Glutamatergic neuron (in vitro differentiated cells): ENCODE measurements around the gene GNAS-AS1. TPM values are rescaled to one million over a fixed set of nuclear protein-coding genes. Genes with fewer than 3 reads are reported as not detected.

Experiments
- DNase-seq: peaks from one replicate; pipeline ENCODE4 v3.0.0; 2022
- H3K27ac Mint-ChIP-seq: one replicate; pipeline ENCODE4 v1.8.0; 2020; ENCODE audit warnings: mild to moderate bottlenecking, mixed read lengths, inconsistent platforms; ENCODE audit not compliant: unreplicated experiment
- H3K27me3 Mint-ChIP-seq: one replicate; pipeline ENCODE4 v1.8.0; 2020; ENCODE audit warnings: mild to moderate bottlenecking, moderate library complexity, mixed read lengths, inconsistent platforms; ENCODE audit not compliant: unreplicated experiment
- H3K36me3 Mint-ChIP-seq: one replicate; pipeline ENCODE4 v1.8.0; 2020; ENCODE audit warnings: mild to moderate bottlenecking, mixed read lengths, inconsistent platforms; ENCODE audit not compliant: unreplicated experiment
- H3K4me1 Mint-ChIP-seq: one replicate; pipeline ENCODE4 v1.8.0; 2020; ENCODE audit warnings: mild to moderate bottlenecking, low read depth, mixed read lengths, inconsistent platforms; ENCODE audit not compliant: unreplicated experiment
- H3K4me3 Mint-ChIP-seq: one replicate; pipeline ENCODE4 v1.8.0; 2020; ENCODE audit warnings: mild to moderate bottlenecking, mixed read lengths, inconsistent platforms; ENCODE audit not compliant: unreplicated experiment
- H3K9me3 Mint-ChIP-seq: one replicate; pipeline ENCODE4 v1.8.0; 2020; ENCODE audit warnings: mild to moderate bottlenecking, moderate library complexity, mixed read lengths, inconsistent platforms; ENCODE audit not compliant: unreplicated experiment
- total RNA-seq: library from RNA; stranded (reverse); fragmentation: NEBNext Ultra II Directional; extraction: Animal tissue kit (Norgen Biotek cat#: 25700); gene quantifications from one replicate; pipeline ENCODE4 v1.2.1, GENCODE V29; 2021; ENCODE audit not compliant: unreplicated experiment
- TF ChIP-seq, protein P1 (sequence below): fragments of 200-600 bp; sonication (generic); IDR thresholded peaks from one replicate; pipeline ENCODE4 v1.5.0; 2021; ENCODE audit not compliant: partially characterized antibody, unreplicated experiment

GNAS-AS1 gene
- total RNA-seq, 1 donor from 2014 or later = 11.7 TPM

DNA sequence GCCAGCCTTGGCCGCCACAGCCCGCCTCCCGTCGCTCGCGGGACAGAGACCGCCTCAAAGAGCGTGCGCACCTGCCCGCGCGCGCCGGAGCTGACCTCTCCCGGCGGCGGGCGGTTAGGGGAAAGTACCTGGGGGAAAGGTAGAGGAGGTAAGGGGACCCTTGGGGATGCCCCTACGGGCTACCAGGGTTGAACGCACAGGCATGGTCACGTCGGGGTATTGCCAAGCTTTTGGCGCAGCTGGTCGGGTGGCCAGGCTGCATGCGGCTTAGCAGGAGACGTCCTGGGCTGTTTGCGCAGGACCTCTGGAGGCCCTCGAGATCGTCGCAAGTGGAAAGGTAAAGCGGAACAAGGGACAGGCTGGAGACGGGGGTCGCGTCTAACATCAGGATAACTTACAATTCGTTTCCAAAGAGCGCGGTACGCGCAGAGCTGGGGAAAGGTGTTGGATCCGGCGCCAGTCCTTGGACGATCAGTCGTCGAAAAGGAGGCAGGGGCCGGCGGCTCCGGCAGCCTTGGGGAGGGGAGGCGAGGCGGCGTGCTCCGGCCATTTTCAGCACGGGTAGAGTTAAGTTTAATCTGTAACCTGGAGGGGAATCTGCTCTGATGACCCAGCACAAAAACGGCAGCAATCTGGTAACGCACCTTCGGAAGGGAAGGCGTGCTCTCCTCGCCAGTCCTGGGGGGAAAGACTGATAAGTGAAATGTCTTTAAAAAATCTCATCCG is 9.0 kb downstream of the GNAS-AS1 start:
- peaks cover 2% of the 10 kb centered on the region for H3K9me3 Mint-ChIP-seq
- H3K27me3 Mint-ChIP-seq = peaks cover 13% of the 10 kb centered on the region
- peaks cover 33% of the 10 kb centered on the region for H3K4me1 Mint-ChIP-seq
- no peak overlapping the region for H3K27ac Mint-ChIP-seq
- peaks cover 4% of the 10 kb centered on the region for H3K36me3 Mint-ChIP-seq
- no peak for DNase-seq
- peak overlapping the region; percentile 63 for H3K4me3 Mint-ChIP-seq
- TF ChIP-seq, protein P1, sequence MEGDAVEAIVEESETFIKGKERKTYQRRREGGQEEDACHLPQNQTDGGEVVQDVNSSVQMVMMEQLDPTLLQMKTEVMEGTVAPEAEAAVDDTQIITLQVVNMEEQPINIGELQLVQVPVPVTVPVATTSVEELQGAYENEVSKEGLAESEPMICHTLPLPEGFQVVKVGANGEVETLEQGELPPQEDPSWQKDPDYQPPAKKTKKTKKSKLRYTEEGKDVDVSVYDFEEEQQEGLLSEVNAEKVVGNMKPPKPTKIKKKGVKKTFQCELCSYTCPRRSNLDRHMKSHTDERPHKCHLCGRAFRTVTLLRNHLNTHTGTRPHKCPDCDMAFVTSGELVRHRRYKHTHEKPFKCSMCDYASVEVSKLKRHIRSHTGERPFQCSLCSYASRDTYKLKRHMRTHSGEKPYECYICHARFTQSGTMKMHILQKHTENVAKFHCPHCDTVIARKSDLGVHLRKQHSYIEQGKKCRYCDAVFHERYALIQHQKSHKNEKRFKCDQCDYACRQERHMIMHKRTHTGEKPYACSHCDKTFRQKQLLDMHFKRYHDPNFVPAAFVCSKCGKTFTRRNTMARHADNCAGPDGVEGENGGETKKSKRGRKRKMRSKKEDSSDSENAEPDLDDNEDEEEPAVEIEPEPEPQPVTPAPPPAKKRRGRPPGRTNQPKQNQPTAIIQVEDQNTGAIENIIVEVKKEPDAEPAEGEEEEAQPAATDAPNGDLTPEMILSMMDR = no peak

DNA sequence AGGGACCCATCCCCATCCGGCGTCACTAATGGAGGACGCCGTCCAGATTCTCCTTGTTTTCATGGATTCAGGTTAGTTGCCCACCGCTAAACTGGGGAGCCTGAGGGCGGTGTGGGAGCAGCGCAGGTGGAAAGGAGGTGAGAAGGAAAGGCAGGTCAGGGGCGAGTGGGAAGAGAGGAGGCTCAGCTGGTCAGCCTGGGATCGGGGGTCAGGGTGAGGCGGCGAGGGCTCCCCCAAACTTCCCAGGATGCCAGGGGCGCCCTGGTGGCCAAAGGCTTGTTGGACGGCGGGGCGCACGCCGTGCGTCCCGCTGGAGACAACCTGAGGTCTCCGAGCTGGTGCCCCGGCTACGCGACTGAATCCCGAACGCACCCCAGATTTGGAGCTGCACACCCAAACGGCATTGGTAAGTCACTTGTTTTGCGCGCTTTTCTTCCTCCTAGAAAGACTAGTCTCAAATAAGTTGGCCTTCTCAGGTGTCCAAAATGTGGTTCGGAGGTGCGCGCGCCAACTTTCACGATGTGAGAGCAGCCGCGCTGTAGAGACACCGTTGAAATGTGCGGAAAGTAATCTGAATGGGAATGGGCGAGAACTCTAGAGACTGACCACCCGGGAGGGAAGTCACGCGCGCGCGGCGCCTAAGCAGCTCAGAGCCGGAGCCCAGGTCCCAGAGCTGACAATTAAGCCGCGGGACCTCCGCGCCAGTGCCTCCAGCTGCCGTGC is 9.7 kb downstream of the GNAS-AS1 start:
- H3K36me3 Mint-ChIP-seq = peaks cover 4% of the 10 kb centered on the region
- peaks cover 15% of the 10 kb centered on the region for H3K27me3 Mint-ChIP-seq
- TF ChIP-seq, protein P1 = no peak
- H3K4me1 Mint-ChIP-seq = peaks cover 37% of the 10 kb centered on the region
- peak overlapping the region; percentile 82 for H3K4me3 Mint-ChIP-seq
- peaks cover 2% of the 10 kb centered on the region for H3K9me3 Mint-ChIP-seq
- no peak overlapping the region for H3K27ac Mint-ChIP-seq
- DNase-seq = no peak

DNA sequence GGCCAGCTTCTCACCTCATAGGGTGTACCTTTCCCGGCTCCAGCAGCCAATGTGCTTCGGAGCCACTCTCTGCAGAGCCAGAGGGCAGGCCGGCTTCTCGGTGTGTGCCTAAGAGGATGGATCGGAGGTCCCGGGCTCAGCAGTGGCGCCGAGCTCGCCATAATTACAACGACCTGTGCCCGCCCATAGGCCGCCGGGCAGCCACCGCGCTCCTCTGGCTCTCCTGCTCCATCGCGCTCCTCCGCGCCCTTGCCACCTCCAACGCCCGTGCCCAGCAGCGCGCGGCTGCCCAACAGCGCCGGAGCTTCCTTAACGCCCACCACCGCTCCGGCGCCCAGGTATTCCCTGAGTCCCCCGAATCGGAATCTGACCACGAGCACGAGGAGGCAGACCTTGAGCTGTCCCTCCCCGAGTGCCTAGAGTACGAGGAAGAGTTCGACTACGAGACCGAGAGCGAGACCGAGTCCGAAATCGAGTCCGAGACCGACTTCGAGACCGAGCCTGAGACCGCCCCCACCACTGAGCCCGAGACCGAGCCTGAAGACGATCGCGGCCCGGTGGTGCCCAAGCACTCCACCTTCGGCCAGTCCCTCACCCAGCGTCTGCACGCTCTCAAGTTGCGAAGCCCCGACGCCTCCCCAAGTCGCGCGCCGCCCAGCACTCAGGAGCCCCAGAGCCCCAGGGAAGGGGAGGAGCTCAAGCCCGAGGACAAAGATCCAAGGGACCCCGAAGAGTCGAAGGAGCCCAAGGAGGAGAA is 10.5 kb downstream of the GNAS-AS1 start:
- TF ChIP-seq, protein P1 = no peak
- H3K9me3 Mint-ChIP-seq = peaks cover 2% of the 10 kb centered on the region
- H3K27me3 Mint-ChIP-seq = peaks cover 16% of the 10 kb centered on the region
- H3K4me1 Mint-ChIP-seq = peaks cover 37% of the 10 kb centered on the region
- peaks cover 4% of the 10 kb centered on the region for H3K36me3 Mint-ChIP-seq
- no peak overlapping the region for H3K27ac Mint-ChIP-seq
- DNase-seq = peak; percentile 24
- H3K4me3 Mint-ChIP-seq = peak overlapping the region; percentile 82

DNA sequence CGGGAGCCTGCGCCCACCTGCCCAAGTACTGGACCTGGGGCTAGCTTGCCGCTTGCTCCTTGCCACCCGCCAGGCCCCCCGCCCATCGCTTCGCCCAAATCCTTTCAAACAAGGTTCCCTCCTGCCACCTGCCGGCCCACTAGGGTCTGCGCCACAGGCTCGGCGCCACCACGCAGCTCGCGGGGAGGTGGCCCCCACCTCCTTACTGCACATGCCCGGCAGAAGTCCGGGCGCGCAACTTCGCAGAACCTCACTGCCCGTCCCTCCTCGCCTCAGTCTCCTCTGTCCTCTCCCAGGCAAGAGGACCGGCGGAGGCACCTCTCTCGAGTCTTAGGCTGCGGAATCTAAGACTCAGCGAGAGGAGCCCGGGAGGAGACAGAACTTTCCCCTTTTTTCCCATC is 11.2 kb downstream of the GNAS-AS1 start:
- H3K4me1 Mint-ChIP-seq = peaks cover 39% of the 10 kb centered on the region
- H3K4me3 Mint-ChIP-seq = peak overlapping the region; percentile 55
- H3K36me3 Mint-ChIP-seq = peaks cover 4% of the 10 kb centered on the region
- DNase-seq = peak; percentile 65
- peaks cover 2% of the 10 kb centered on the region for H3K9me3 Mint-ChIP-seq
- TF ChIP-seq, protein P1 = peak; percentile 52
- H3K27me3 Mint-ChIP-seq = peaks cover 16% of the 10 kb centered on the region
- no peak overlapping the region for H3K27ac Mint-ChIP-seq
